ENCODE results near the gene HLA-DMA. TPM values are rescaled to one million over a fixed set of nuclear protein-coding genes. Genes with fewer than 3 reads are reported as not detected.

HLA-DMA gene
- total and polyA plus RNA-seq, 9 of the 15 experiments (the other 6 are each of a cell fraction or from before 2014, with no cell fraction given), result 0.13 to 0.83 (median 0.51) TPM

- intact Hi-C loops (cut with micrococcal nuclease) (no loop called here), in situ Hi-C loops (cut with MboI) (loop anchor here (10.0 kb wide), 1 partner anchor 49 kb away; no protein-coding TSS in a partner anchor)
- TF ChIP-seq SP1 (CRISPR knock-in tag; IDR thresholded peaks at IDR 0.05) (0 out of 2 replicates have a peak, but pooled peaks have one; percentile 27), ZNF77 (CRISPR knock-in tag; IDR thresholded peaks at IDR 0.05) (no peak), ZNF134 (CRISPR knock-in tag; conservative IDR thresholded peaks at IDR 0.05) (peak; percentile 4; the same call in 1 of the 2 replicates), NFE2 (IDR thresholded peaks at IDR 0.05; ENCODE audit: low read depth) (no peak)
- FAIRE-seq (no peak), DNase-seq (ENCODE audit: extremely low read depth in 1 of 4, low spot score in 3 of 4) (no peak), ATAC-seq (peak; percentile 1; the same call in 1 of the 3 replicates)
- WGBS (ENCODE audit: insufficient coverage, low coverage, missing lambda C conversion rate), result 9% methylated on average over 1 of the region's 1 CpG
- H3K36me3 ChIP-seq (ENCODE audit: control insufficient read depth, insufficient read depth, low read length), result peaks cover 37% of the 10 kb centered on the region
- ChIA-PET POLR2A (interaction anchor here (0.6 to 12.5 kb wide), 8 partner anchors 11 to 1024 kb away, joined by 3 to 384 read pairs (median 4); partner anchors contain the start of genes BRD2 and HLA-DMB), CTCF (ENCODE audit: low intra/inter-chr PET ratio) (interaction anchor here (0.8 to 4.7 kb wide), 4 partner anchors 46 to 98 kb away, joined by 3 to 84 read pairs (median 34); no protein-coding TSS in a partner anchor)
- no peak overlapping the region for H3K4me2 ChIP-seq (ENCODE audit: insufficient read depth, low read length)
- peaks cover 0 to 6% of the 10 kb centered on the region in 2 experiments; a peak in 2 of 5 replicates for H3K4me1 ChIP-seq (replicated peaks in 1 of 2; ENCODE audit: control insufficient read depth in 2 of 2, insufficient read depth in 2 of 2, low read length in 2 of 2)
- H2AFZ ChIP-seq (ENCODE audit: low read depth, low read length), result no peak overlapping the region
- no peak overlapping the region for H3K27ac ChIP-seq (ENCODE audit: extremely low read depth, low read depth, low read length)
- BruUV-seq (replicated peaks), result no TSS peak
- no peaks in the 10 kb centered on the region for H3K9me1 ChIP-seq (ENCODE audit: control insufficient read depth, insufficient read depth, low read length)
- H3K4me3 ChIP-seq, result no peak overlapping the region
- peaks cover 4% of the 10 kb centered on the region for H3K79me2 ChIP-seq (ENCODE audit: control insufficient read depth, insufficient read depth, low read length)
- H3K9me3 ChIP-seq (replicated peaks; ENCODE audit: control insufficient read depth, insufficient read depth, low read depth, low read length), result no peaks in the 10 kb centered on the region
- H3K9ac ChIP-seq (ENCODE audit: insufficient read depth in 1 of 2, low read depth in 2 of 2, low read length in 2 of 2), result no peak overlapping the region
- H3K27me3 ChIP-seq (ENCODE audit: control insufficient read depth in 2 of 2, insufficient read depth in 2 of 2, low read length in 2 of 2), result peaks cover 6 to 12% of the 10 kb centered on the region in 2 experiments; a peak in 3 of 5 replicates
- H4K20me1 ChIP-seq (replicated peaks; ENCODE audit: control insufficient read depth, insufficient read depth, low read length), result peaks cover 34% of the 10 kb centered on the region
Observed at GRCh38 chr6:32983493-32983848, 30.6 kb upstream of the HLA-DMA start.

Measured in K562 (cell line).